GM18507 (cell line): ENCODE data around the gene RIPOR3.
A peak's percentile ranks its signal among the peaks of the same experiment; 100 is the strongest.
"Not testable (repeated sequence)": the region's sequence is repeated elsewhere in the genome, so short reads cannot be mapped to it uniquely, and the experiment has no call there.

Experiments used
- DNase-seq: peaks from one replicate; pipeline ENCODE4 v3.0.0; 2011; ENCODE audit warnings: low read depth; ENCODE audit not compliant: insufficient read length; ENCODE audit errors: extremely low spot score
- FAIRE-seq: peaks from 2 replicates; lab custom pipeline; 2011; peaks lifted over from hg19 to GRCh38; lab: Jason Lieb, UNC

RIPOR3 gene

GRCh38 chr20:50548396-50548795 lies 142.9 kb downstream of the RIPOR3 start:
- FAIRE-seq, result no peak
- no peak for DNase-seq

- FAIRE-seq, result no peak
- no peak for DNase-seq
These were observed 143.4 kb downstream of the RIPOR3 start for GRCh38 chr20:50547964-50548363.

GRCh38 chr20:50546729-50547314 lies 144.5 kb downstream of the RIPOR3 start:
- DNase-seq (no peak), FAIRE-seq (peak; percentile 90)

- no peak for DNase-seq
- no peak for FAIRE-seq
These were observed 146.2 kb downstream of the RIPOR3 start for GRCh38 chr20:50545126-50545525.

- FAIRE-seq, result peak; percentile 47
- no peak for DNase-seq
These were observed 148.0 kb downstream of the RIPOR3 start for GRCh38 chr20:50543326-50543725.

- DNase-seq (no peak), FAIRE-seq (peak; percentile 93)
These were observed 149.7 kb downstream of the RIPOR3 start for GRCh38 chr20:50541606-50542041.

- peak; percentile 54 for FAIRE-seq
- DNase-seq, result no peak
These were observed 150.4 kb downstream of the RIPOR3 start for GRCh38 chr20:50540620-50541605.

GRCh38 chr20:50539798-50540197 lies 151.5 kb downstream of the RIPOR3 start:
- DNase-seq, FAIRE-seq: not testable (repeated sequence)

GRCh38 chr20:50538276-50538675 lies 153.1 kb downstream of the RIPOR3 start:
- DNase-seq (no peak), FAIRE-seq (no peak)

GRCh38 chr20:50537546-50538201 lies 153.7 kb downstream of the RIPOR3 start:
- FAIRE-seq (peak; percentile 35), DNase-seq (no peak)

- DNase-seq (no peak), FAIRE-seq (no peak)
These were observed 155.0 kb downstream of the RIPOR3 start for GRCh38 chr20:50536333-50536732.
